ENCODE data around the gene PTPRM. TPM values are rescaled to one million over a fixed set of nuclear protein-coding genes. Genes with fewer than 3 reads are reported as not detected.

The PTPRM gene
- total RNA-seq, 1 experiment from 2014 or later, result 14.5 TPM

- Histone ChIP-seq H3K9me2 (ENCODE audit: insufficient read depth) (no peaks in the 10 kb centered on the region), H3K36me3 (ENCODE audit: control insufficient read depth in 1 of 2, insufficient read depth in 2 of 2, low read length in 2 of 2) (no peaks in the 10 kb centered on the region), H3K27me3 (ENCODE audit: insufficient read depth, low read length) (no peaks in the 10 kb centered on the region), H3K79me2 (ENCODE audit: insufficient read depth, low read length) (no peaks in the 10 kb centered on the region), H3K9me3 (ENCODE audit: control insufficient read depth in 1 of 2, insufficient read depth in 1 of 2, low read depth in 1 of 2, low read length in 2 of 2) (no peaks in the 10 kb centered on the region), H3K9ac (ENCODE audit: low read length) (no peak overlapping the region), H4K20me1 (ENCODE audit: insufficient read depth) (no peaks in the 10 kb centered on the region), H3K4me1 (ENCODE audit: control insufficient read depth in 1 of 2, insufficient read depth in 2 of 2, low read length in 2 of 2) (no peaks in the 10 kb centered on the region), H3K4me3 (replicated peaks in 1 of 2; ENCODE audit: low read depth in 1 of 2, low read length in 2 of 2) (no peak overlapping the region), H3K27ac (ENCODE audit: low read depth, low read length) (no peak overlapping the region), H2AFZ (ENCODE audit: low read depth, low read length, poor library complexity, severe bottlenecking) (no peak overlapping the region), H3K4me2 (ENCODE audit: low read length) (no peak overlapping the region)
- ATAC-seq (no peak), DNase-seq (ENCODE audit: low read depth, low spot score) (no peak)
- CTCF ChIA-PET, result no interaction called here
- intact Hi-C loops (cut with micrococcal nuclease), result no loop called here
- RAD21 ChIA-PET (ENCODE audit: low non-redundant PET in 1 of 2, low total read pairs in 2 of 2, uncharacterized antibody in 2 of 2, unreplicated experiment in 2 of 2), result no interaction called here
- TF ChIP-seq ELF1 (IDR thresholded peaks at IDR 0.05; ENCODE audit: borderline replicate concordance, low read depth) (no peak), CBX3 (IDR thresholded peaks at IDR 0.05; ENCODE audit: low read depth) (no peak), YY1 (IDR thresholded peaks at IDR 0.05; ENCODE audit: extremely low read depth, insufficient replicate concordance, low read depth, low read length) (no peak), POLR2A (IDR thresholded peaks at IDR 0.05; ENCODE audit: borderline replicate concordance, extremely low read depth, insufficient read depth, insufficient read length) (no peak), POLR2AphosphoS5 (IDR thresholded peaks at IDR 0.05; ENCODE audit: low read depth, low read length) (no peak), CEBPB (IDR thresholded peaks at IDR 0.05; ENCODE audit: low read depth) (no peak), JUND (IDR thresholded peaks at IDR 0.05) (no peak), SP1 (IDR thresholded peaks at IDR 0.05; ENCODE audit: low read depth) (no peak), EZH2phosphoT487 (IDR thresholded peaks at IDR 0.05; ENCODE audit: borderline replicate concordance) (no peak), ZNF274 (IDR thresholded peaks at IDR 0.05; ENCODE audit: low read depth, low read length) (no peak), ZFX (IDR thresholded peaks at IDR 0.05) (no peak), EZH2 (IDR thresholded peaks at IDR 0.05) (no peak)
- BruUV-seq (replicated peaks), result no TSS peak
- POLR2A ChIA-PET, result no interaction called here
These were observed 781.1 kb downstream of the PTPRM start for GRCh38 chr18:8348051-8348720.

Measured in HCT116 (cell line).